BLaER1 (cell line): ENCODE measurements around the gene HSPE1.
"Not testable (repeated sequence)": the region's sequence is repeated elsewhere in the genome, so short reads cannot be mapped to it uniquely, and the experiment has no call there.

Experiments used
- H3K27ac ChIP-seq: shearing (Covaris generic); formaldehyde crosslinking; 2 replicates; pipeline ENCODE4 v1.8.1; 2022
- H3K27me3 ChIP-seq: shearing (Covaris generic); formaldehyde crosslinking; 2 replicates; pipeline ENCODE4 v1.8.1; 2022
- H3K36me3 ChIP-seq: shearing (Covaris generic); formaldehyde crosslinking; 2 replicates; pipeline ENCODE4 v1.8.1; 2022
- H3K4me1 ChIP-seq: shearing (Covaris generic); formaldehyde crosslinking; 2 replicates; pipeline ENCODE4 v1.8.1; 2022
- H3K4me2 ChIP-seq: shearing (Covaris generic); formaldehyde crosslinking; 2 replicates; pipeline ENCODE4 v1.8.1; 2022
- H3K4me3 ChIP-seq: shearing (Covaris generic); formaldehyde crosslinking; 2 replicates; pipeline ENCODE4 v1.8.1; 2022
- H3K9ac ChIP-seq: shearing (Covaris generic); formaldehyde crosslinking; 2 replicates; pipeline ENCODE4 v1.8.1; 2022
- H3K9me3 ChIP-seq: shearing (Covaris generic); formaldehyde crosslinking; 2 replicates; pipeline ENCODE4 v1.8.1; 2022
- H4K20me1 ChIP-seq: shearing (Covaris generic); formaldehyde crosslinking; 2 replicates; pipeline ENCODE4 v1.8.1; 2022
- Cebpa-rat ChIP-seq: shearing (Covaris generic); IDR thresholded peaks from 2 replicates; pipeline ENCODE4 v1.8.1; 2022

The HSPE1 gene

DNA sequence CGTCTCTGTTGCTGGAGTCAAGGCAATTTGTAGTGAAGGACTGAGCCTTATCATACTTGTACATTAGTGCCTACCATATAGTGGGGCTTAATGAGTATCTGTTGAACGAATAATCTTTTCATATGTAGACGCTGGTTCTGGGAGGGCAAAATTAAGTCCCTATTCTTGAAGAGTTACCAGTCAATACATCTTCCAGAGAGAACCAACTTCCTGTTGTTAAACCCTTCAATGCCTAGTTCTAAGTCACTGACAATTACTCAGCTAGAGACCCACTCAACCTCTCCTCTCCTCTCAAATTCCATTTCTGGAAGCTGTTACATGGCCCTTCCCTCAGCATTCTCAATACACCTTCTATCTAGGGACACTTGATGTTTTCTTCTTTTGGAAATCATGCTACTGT is 14.6 kb downstream of the HSPE1 start:
- peak overlapping the region; percentile 91 for H3K27ac ChIP-seq
- H3K9ac ChIP-seq, result peak overlapping the region; percentile 96
- H3K4me3 ChIP-seq, result peak overlapping the region; percentile 91

DNA sequence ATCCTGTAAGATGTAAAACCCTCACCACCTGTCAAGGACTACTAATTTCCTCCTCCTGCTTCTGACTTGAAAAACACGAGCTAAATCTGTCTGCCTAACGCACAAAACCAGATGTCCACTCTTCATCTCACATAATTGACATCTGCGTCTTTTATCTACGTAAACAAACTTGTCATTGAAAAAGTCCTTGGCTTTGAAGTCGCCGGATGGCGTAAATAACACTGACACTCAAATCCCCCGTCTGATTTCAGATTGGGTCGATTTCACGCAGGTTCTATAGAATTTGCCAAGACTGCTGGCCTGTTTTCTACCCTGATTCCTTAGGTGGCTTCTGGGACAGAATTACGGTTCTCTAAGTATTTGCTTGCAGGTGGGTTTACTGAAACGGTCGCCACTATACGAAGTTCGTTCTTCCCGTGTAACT is 15.1 kb downstream of the HSPE1 start:
- no peaks in the 10 kb centered on the region for H3K27me3 ChIP-seq
- H3K9me3 ChIP-seq, result peaks cover 23% of the 10 kb centered on the region
- no peak for TF ChIP-seq Cebpa-rat
- peak overlapping the region; percentile 96 for H3K9ac ChIP-seq
- H3K27ac ChIP-seq, result peak overlapping the region; percentile 91
- peak overlapping the region; percentile 91 for H3K4me3 ChIP-seq
- H3K36me3 ChIP-seq, result peaks cover 25% of the 10 kb centered on the region
- peak overlapping the region; percentile 87 for H3K4me2 ChIP-seq
- H4K20me1 ChIP-seq, result peaks cover 40% of the 10 kb centered on the region
- H3K4me1 ChIP-seq, result peaks cover 21% of the 10 kb centered on the region

More for the DNA sequence above, 14.6 kb downstream of the HSPE1 start:
- Histone ChIP-seq H3K9me3 (peaks cover 17% of the 10 kb centered on the region), H3K27me3 (no peaks in the 10 kb centered on the region), H4K20me1 (peaks cover 35% of the 10 kb centered on the region), H3K4me2 (peak overlapping the region; percentile 87), H3K36me3 (peaks cover 24% of the 10 kb centered on the region), H3K4me1 (peaks cover 21% of the 10 kb centered on the region)
- no peak for TF ChIP-seq Cebpa-rat

DNA sequence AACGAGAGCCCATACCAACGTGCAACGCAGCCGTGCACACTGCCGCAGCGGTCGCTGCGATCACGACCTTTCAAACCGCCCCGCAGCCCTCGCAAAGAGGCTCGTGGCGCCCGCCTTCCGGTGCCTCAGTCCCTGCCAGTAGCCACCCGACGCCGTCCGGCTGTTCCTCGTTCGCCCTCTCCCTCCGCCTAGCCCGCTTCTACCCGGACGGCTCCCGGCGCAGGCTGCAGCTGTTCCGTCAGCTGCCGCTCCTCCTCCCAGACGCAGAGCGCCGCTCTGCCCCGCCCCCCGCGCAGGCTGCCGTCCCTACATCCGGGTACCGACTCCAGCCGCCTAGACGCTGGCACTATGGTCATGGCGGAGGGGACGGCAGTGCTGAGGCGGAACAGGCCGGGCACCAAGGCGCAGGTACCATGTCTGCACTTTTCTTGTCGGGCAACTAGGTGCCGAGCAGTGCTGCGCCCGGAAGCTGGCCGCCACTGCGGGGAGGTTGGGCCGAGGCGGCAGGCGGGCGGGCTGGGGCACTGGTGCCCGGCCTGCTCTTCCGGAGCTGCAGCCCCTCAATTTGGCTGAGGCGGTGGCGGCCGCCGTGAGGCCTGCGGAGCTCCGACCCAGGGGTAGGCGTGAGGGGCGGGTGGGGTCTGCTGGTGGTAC is 15.7 kb downstream of the HSPE1 start, which contains the start of gene MOB4:
Gene MOB4, plus strand, starts transcription at position 328 of the 654 bp plus-strand sequence. Its CDS starts 21 bp downstream, at position 349.
- H3K27me3 ChIP-seq, result no peaks in the 10 kb centered on the region
- H3K4me3 ChIP-seq, result peak within 1 kb of the TSS; percentile 91
- H3K27ac ChIP-seq, result peak within 1 kb of the TSS; percentile 91
- TF ChIP-seq Cebpa-rat, result no peak
- peaks cover 28% of the 10 kb centered on the region for H3K36me3 ChIP-seq
- H3K4me1 ChIP-seq, result peaks cover 21% of the 10 kb centered on the region
- H3K9me3 ChIP-seq, result peaks cover 28% of the 10 kb centered on the region
- peak within 1 kb of the TSS; percentile 87 for H3K4me2 ChIP-seq
- H3K9ac ChIP-seq, result peak within 1 kb of the TSS; percentile 96
- peaks cover 45% of the 10 kb centered on the region for H4K20me1 ChIP-seq

DNA sequence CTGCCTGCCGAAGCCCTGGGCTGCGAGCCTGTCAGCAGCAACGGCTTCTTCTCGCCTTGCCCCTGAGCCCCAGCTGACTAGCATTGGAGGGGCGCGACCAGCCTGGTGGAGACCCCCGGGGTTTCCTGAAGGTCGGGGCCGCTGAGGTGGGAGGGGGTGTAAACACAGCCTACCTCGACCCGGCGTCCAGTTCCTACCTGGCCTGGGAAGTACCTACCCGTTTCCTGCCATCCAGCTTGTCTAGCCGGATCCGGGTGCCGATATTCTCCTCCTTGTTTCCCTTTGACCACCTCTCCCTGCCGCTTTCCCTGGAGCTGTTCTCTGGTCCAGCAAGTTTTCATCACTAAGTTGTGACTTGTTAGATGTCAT is 16.2 kb downstream of the HSPE1 start:
- Histone ChIP-seq H3K36me3 (peaks cover 33% of the 10 kb centered on the region), H3K4me1 (peaks cover 21% of the 10 kb centered on the region), H3K9ac (peak overlapping the region; percentile 96), H4K20me1 (peaks cover 49% of the 10 kb centered on the region), H3K4me3 (peak overlapping the region; percentile 91), H3K4me2 (peak overlapping the region; percentile 87), H3K9me3 (peaks cover 33% of the 10 kb centered on the region), H3K27me3 (no peaks in the 10 kb centered on the region), H3K27ac (peak overlapping the region; percentile 91)
- no peak for TF ChIP-seq Cebpa-rat

DNA sequence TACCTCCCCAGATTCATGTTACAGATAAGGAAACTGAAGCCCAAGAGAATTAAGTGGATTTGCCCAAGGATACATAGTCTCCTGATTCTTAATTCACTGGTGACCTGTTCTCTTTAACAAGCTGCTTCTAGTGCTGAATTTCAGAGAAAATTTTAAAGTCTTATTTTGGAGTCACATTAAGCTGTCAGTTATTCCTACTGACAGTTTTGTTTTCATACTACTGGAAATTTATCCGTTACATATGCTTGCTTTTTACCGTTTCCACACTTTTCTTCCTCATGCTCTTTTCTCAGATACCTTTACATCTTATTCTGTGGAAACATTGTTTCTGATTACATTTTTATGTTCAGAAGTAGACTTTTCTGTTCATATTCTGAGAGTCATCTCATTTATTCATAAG is 17.0 kb downstream of the HSPE1 start:
- H3K27ac ChIP-seq, result no peak overlapping the region
- TF ChIP-seq Cebpa-rat, result no peak
- no peaks in the 10 kb centered on the region for H3K27me3 ChIP-seq
- peaks cover 49% of the 10 kb centered on the region for H4K20me1 ChIP-seq
- peak overlapping the region; percentile 91 for H3K4me3 ChIP-seq
- H3K4me1 ChIP-seq, result peaks cover 21% of the 10 kb centered on the region
- H3K9ac ChIP-seq, result peak overlapping the region; percentile 96
- peaks cover 41% of the 10 kb centered on the region for H3K36me3 ChIP-seq
- H3K4me2 ChIP-seq, result peak overlapping the region; percentile 87
- peaks cover 41% of the 10 kb centered on the region for H3K9me3 ChIP-seq

DNA sequence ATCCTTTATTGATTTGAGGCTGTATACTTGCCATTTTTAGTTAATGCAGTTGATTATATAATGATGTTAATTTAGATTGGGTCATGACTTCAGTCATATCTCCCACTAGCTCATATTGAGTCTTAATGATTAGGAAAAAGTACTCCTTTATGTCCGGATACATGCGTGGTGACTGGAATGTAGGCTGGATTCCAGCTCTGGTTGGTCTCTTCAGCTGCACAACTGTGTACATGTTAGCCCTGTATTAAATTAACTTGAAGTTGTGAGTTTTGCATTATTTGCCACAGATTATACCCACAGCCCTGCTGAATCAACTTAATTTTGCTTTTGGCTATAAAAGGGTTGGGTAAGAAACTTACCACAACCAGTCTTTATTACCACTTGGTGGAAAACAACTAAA is 38.2 kb downstream of the HSPE1 start:
- H3K27me3 ChIP-seq, result no peaks in the 10 kb centered on the region
- H4K20me1 ChIP-seq, result peaks cover 69% of the 10 kb centered on the region
- H3K9me3 ChIP-seq, result no peaks in the 10 kb centered on the region
- peaks cover 5% of the 10 kb centered on the region; the same call in 1 of the 2 replicates for H3K4me1 ChIP-seq
- TF ChIP-seq Cebpa-rat, result no peak
- H3K36me3 ChIP-seq, result peaks cover 90% of the 10 kb centered on the region
- no peak overlapping the region for H3K27ac ChIP-seq
- H3K4me3 ChIP-seq, result no peak overlapping the region
- no peak overlapping the region for H3K4me2 ChIP-seq
- H3K9ac ChIP-seq, result no peak overlapping the region

DNA sequence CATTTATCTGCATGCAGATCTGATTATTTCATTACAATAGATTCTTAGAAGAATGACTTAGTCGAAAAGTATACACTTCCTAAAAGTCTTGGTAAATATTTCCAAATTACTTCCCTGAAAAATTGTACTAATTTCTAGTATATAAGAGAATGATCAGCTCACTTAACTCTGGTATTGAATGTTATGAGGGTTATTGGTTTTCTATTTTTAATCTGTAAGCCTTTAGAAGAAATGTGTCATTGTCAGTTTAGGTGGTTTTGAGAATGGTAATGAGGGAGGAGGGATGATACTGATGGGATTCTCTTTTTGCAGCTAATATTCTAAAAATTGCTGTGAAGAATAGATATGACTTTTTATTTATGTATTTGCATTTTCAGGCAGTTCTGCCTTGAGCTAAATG is 39.6 kb downstream of the HSPE1 start:
- H3K4me3 ChIP-seq, result no peak overlapping the region
- no peaks in the 10 kb centered on the region for H3K27me3 ChIP-seq
- no peak for TF ChIP-seq Cebpa-rat
- H3K4me1 ChIP-seq, result peaks cover under 1% of the 10 kb centered on the region; the same call in 1 of the 2 replicates
- H3K27ac ChIP-seq, result no peak overlapping the region
- no peak overlapping the region for H3K4me2 ChIP-seq
- H4K20me1 ChIP-seq, result peaks cover 56% of the 10 kb centered on the region
- H3K9ac ChIP-seq, result no peak overlapping the region
- H3K9me3 ChIP-seq, result no peaks in the 10 kb centered on the region
- peaks cover 93% of the 10 kb centered on the region for H3K36me3 ChIP-seq

DNA sequence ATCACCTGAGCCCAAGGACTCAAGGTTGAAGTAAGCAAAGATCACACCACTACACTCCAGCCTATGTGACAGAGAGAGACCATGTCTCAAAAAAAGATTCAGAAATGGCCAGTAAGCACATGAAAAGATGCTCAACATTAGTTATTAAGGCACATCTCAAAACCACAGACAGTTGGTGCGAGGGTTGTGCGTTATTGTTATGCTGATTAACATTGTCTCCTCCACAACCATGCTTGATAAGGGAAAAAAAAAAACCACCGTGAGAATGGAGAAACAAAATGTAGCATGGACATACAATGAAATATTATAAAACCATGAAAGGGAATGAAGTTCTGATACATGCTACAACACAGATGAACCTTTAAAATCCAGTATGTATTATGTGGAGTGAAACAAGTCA is 43.0 kb downstream of the HSPE1 start:
- H3K4me3 ChIP-seq, result no peak overlapping the region
- H3K27ac ChIP-seq, result no peak overlapping the region
- peaks cover 95% of the 10 kb centered on the region for H3K36me3 ChIP-seq
- TF ChIP-seq Cebpa-rat, result no peak
- no peak overlapping the region for H3K9ac ChIP-seq
- no peaks in the 10 kb centered on the region for H3K4me1 ChIP-seq
- peaks cover 49% of the 10 kb centered on the region for H4K20me1 ChIP-seq
- H3K4me2 ChIP-seq, result no peak overlapping the region
- no peaks in the 10 kb centered on the region for H3K9me3 ChIP-seq
- no peaks in the 10 kb centered on the region for H3K27me3 ChIP-seq

DNA sequence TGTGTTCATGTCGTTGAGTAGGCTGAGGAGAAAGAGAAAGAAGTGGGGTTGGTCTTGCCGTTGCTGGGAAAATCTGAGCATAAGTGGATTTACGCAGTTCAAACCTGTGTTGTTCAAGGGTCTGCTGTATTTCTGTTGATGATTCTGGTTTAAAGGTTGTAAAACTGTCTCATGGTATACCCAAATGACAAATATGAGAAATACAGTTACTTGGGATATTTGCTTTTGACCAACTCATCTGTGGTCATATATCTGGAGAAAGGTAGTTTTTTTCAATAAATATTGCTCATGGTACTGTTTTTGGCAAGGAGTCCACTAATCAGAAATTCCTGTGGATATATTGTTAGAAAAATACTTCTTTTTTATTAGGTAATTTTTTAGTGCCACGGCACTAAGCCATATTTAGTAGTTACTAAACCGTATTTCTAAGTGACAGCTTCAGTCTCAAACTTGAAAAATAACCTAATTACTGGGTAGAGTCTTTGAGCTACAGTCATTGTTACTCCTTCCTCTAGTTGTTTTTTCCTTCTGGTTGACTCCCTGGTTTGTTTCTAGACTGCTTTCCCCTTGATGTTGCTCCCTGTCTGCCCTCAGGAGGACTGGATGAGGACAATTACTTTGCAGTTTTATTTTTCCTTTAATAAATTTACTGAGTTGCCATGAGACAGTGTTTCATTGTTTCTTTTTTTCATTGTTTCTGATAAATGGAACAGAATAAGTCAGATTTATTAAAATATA is 47.2 kb downstream of the HSPE1 start:
- no peak for TF ChIP-seq Cebpa-rat
- no peaks in the 10 kb centered on the region for H3K9me3 ChIP-seq
- H3K4me3 ChIP-seq, result no peak overlapping the region
- no peak overlapping the region for H3K27ac ChIP-seq
- peaks cover 36% of the 10 kb centered on the region for H4K20me1 ChIP-seq
- no peak overlapping the region for H3K9ac ChIP-seq
- no peaks in the 10 kb centered on the region for H3K4me1 ChIP-seq
- H3K4me2 ChIP-seq, result no peak overlapping the region
- H3K27me3 ChIP-seq, result no peaks in the 10 kb centered on the region
- peaks cover 97% of the 10 kb centered on the region for H3K36me3 ChIP-seq

DNA sequence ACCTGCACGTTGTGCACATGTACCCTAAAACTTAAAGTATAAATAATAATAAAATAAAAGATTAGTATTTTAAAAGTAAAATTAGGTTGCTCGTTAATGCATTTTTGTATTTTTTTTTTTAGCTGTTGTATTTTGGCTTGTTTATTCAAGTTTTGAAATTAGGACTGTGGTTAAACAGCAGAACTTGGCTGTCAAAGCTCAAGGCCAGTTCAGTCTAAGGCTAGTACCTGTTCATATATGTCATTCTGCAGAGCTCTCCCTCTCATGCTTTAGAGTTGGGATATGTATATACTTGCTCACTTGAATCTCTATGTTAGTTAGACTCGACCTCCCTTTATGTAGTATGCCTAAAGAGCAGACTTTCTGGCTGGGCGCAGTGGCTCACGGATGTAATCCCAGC is 48.4 kb downstream of the HSPE1 start:
- Histone ChIP-seq H3K27me3 (no peaks in the 10 kb centered on the region), H3K4me1 (no peaks in the 10 kb centered on the region), H3K36me3 (peaks cover 95% of the 10 kb centered on the region), H3K27ac (no peak overlapping the region), H3K9ac (no peak overlapping the region), H3K4me2 (no peak overlapping the region), H4K20me1 (peaks cover 36% of the 10 kb centered on the region), H3K9me3 (no peaks in the 10 kb centered on the region), H3K4me3 (no peak overlapping the region)
- no peak for TF ChIP-seq Cebpa-rat

DNA sequence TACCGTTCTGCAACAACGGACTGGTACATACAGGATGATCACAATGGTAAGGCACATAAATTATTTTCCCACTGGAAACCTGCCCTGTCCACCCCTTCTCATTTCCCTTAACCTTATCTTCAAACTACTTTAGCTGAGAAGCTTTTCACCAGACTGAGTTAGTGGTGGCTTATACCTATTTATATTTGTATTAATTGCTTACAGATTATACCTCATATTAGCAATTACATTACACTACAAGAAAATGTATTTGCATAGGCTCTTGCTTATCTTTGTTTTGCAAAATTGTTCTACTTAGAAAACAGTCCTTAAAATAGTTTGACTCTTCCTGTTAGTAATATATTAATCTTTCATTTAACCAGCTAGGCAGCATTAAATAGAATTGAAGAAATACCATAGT is 51.1 kb downstream of the HSPE1 start:
- not testable (repeated sequence) for H3K4me2 ChIP-seq, H3K9ac ChIP-seq, H3K4me1 ChIP-seq, H3K27me3 ChIP-seq, H3K9me3 ChIP-seq, H3K4me3 ChIP-seq, H3K27ac ChIP-seq
- Histone ChIP-seq H3K36me3 (peaks cover 96% of the 10 kb centered on the region), H4K20me1 (peaks cover 27% of the 10 kb centered on the region)
